Osteoblast (primary cell): ENCODE measurements around the gene MIA2. TPM values are rescaled to one million over a fixed set of nuclear protein-coding genes. Genes with fewer than 3 reads are reported as not detected.
"Not testable (repeated sequence)": the region's sequence is repeated elsewhere in the genome, so short reads cannot be mapped to it uniquely, and the experiment has no call there.

Source experiments
- DNase-seq: peaks from one replicate; pipeline ENCODE4 v3.0.0; 2011; ENCODE audit warnings: low spot score, mixed read lengths; ENCODE audit not compliant: insufficient read length; ENCODE audit errors: missing footprints
- H2AFZ ChIP-seq: 2 replicates; pipeline ENCODE4 v1.6.0; 2011; ENCODE audit warnings: mild to moderate bottlenecking, low read length
- H3K27ac ChIP-seq: 2 replicates; pipeline ENCODE4 v1.5.1; 2011; ENCODE audit warnings: mild to moderate bottlenecking, low read depth, low read length, moderate library complexity
- H3K27me3 ChIP-seq: 2 replicates; pipeline ENCODE4 v1.6.0; 2012; ENCODE audit warnings: mild to moderate bottlenecking, control low read depth, inconsistent platforms, low read length, moderate library complexity; ENCODE audit not compliant: insufficient read depth
- H3K36me3 ChIP-seq: 2 replicates; pipeline ENCODE4 v1.5.1; 2011; ENCODE audit warnings: mild to moderate bottlenecking, low read length, control low read depth, moderate library complexity; ENCODE audit not compliant: insufficient read depth
- H3K4me1 ChIP-seq: 2 replicates; pipeline ENCODE4 v1.5.1; 2011; ENCODE audit warnings: mild to moderate bottlenecking, low read length, control low read depth, moderate library complexity; ENCODE audit not compliant: insufficient read depth
- H3K4me2 ChIP-seq: 2 replicates; pipeline ENCODE4 v1.6.0; 2011; ENCODE audit warnings: mild to moderate bottlenecking, low read length; ENCODE audit not compliant: insufficient read depth
- H3K4me3 ChIP-seq: fragments of 200-600 bp; sonication (generic); 3 replicates; pipeline ENCODE4 v1.5.1; 2012; ENCODE audit warnings: mild to moderate bottlenecking, low read length, inconsistent platforms; ENCODE audit not compliant: insufficient read depth
- H3K79me2 ChIP-seq: 2 replicates; pipeline ENCODE4 v1.6.0; 2012; ENCODE audit warnings: mild to moderate bottlenecking, low read length, control low read depth, inconsistent platforms; ENCODE audit not compliant: insufficient read depth
- H3K9me3 ChIP-seq: 2 replicates; pipeline ENCODE4 v1.5.1; 2011; ENCODE audit warnings: low read depth, low read length, control low read depth
- H4K20me1 ChIP-seq: 2 replicates; pipeline ENCODE4 v1.6.0; 2012; ENCODE audit warnings: mild to moderate bottlenecking, low read length, control low read depth; ENCODE audit not compliant: insufficient read depth
- total RNA-seq: library from RNA; depleted of rRNA; stranded (reverse); fragments of >200 nt; gene quantifications from 2 replicates; pipeline ENCODE4 v1.2.3, GENCODE V29; 2012
- TF ChIP-seq, protein P1 (sequence below): IDR thresholded peaks from 2 replicates; pipeline ENCODE4 v1.5.1; 2011; ENCODE audit warnings: mild to moderate bottlenecking, low read depth, low read length, moderate library complexity; ENCODE audit errors: extremely low read depth

The MIA2 gene
- total RNA-seq, 1 donor: 25.0 TPM

- Histone ChIP-seq H2AFZ (no peak overlapping the region), H3K9me3 (no peaks in the 10 kb centered on the region), H3K4me1 (no peaks in the 10 kb centered on the region), H4K20me1 (peaks cover 5% of the 10 kb centered on the region), H3K36me3 (no peaks in the 10 kb centered on the region), H3K4me3 (no peak overlapping the region), H3K27ac (no peak overlapping the region), H3K27me3 (no peaks in the 10 kb centered on the region), H3K4me2 (no peak overlapping the region), H3K79me2 (no peaks in the 10 kb centered on the region)
- TF ChIP-seq, protein P1, sequence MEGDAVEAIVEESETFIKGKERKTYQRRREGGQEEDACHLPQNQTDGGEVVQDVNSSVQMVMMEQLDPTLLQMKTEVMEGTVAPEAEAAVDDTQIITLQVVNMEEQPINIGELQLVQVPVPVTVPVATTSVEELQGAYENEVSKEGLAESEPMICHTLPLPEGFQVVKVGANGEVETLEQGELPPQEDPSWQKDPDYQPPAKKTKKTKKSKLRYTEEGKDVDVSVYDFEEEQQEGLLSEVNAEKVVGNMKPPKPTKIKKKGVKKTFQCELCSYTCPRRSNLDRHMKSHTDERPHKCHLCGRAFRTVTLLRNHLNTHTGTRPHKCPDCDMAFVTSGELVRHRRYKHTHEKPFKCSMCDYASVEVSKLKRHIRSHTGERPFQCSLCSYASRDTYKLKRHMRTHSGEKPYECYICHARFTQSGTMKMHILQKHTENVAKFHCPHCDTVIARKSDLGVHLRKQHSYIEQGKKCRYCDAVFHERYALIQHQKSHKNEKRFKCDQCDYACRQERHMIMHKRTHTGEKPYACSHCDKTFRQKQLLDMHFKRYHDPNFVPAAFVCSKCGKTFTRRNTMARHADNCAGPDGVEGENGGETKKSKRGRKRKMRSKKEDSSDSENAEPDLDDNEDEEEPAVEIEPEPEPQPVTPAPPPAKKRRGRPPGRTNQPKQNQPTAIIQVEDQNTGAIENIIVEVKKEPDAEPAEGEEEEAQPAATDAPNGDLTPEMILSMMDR: no peak
- no peak for DNase-seq
Observed at GRCh38 chr14:39342768-39343167, 109.1 kb downstream of the MIA2 start.

- Histone ChIP-seq H3K27ac (no peak overlapping the region), H4K20me1 (peaks cover 5% of the 10 kb centered on the region), H3K79me2 (no peaks in the 10 kb centered on the region), H3K4me1 (no peaks in the 10 kb centered on the region), H3K36me3 (no peaks in the 10 kb centered on the region), H3K9me3 (no peaks in the 10 kb centered on the region), H3K27me3 (no peaks in the 10 kb centered on the region), H3K4me2 (no peak overlapping the region), H2AFZ (no peak overlapping the region), H3K4me3 (no peak overlapping the region)
- TF ChIP-seq, protein P1: no peak
- DNase-seq: no peak
Observed at GRCh38 chr14:39343614-39344013, 109.9 kb downstream of the MIA2 start.

DNA sequence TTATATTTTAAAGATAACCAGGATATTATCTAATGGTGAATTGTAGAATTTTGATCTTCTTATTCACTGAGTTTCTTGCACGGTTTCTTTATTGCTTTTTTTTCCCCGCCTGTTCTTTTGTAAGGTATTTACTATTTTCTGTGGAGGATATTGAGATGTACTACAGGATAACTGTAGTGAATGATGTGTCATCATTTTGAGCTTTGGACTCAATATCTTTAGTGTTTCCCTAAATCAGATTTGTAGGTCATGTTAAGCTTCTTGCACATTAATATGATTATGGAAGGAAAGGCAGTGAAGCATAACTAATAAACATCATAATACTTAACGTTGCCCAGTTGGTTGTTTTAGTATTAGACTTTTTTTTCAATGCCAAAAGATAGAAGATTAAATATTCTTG, 117.2 kb downstream of the MIA2 start:
- no peaks in the 10 kb centered on the region for H3K9me3 ChIP-seq
- no peaks in the 10 kb centered on the region for H3K36me3 ChIP-seq
- no peak overlapping the region for H3K4me2 ChIP-seq
- H2AFZ ChIP-seq: no peak overlapping the region
- TF ChIP-seq, protein P1: no peak
- no peak overlapping the region for H3K4me3 ChIP-seq
- no peaks in the 10 kb centered on the region for H3K79me2 ChIP-seq
- no peaks in the 10 kb centered on the region for H3K27me3 ChIP-seq
- H3K27ac ChIP-seq: no peak overlapping the region
- H3K4me1 ChIP-seq: no peaks in the 10 kb centered on the region
- DNase-seq: no peak
- H4K20me1 ChIP-seq: no peaks in the 10 kb centered on the region

GRCh38 chr14:39351708-39352107, 118.0 kb downstream of the MIA2 start:
- DNase-seq: no peak
- H3K27me3 ChIP-seq: no peaks in the 10 kb centered on the region
- no peaks in the 10 kb centered on the region for H3K4me1 ChIP-seq
- H3K36me3 ChIP-seq: no peaks in the 10 kb centered on the region
- no peaks in the 10 kb centered on the region for H3K9me3 ChIP-seq
- no peak overlapping the region for H3K27ac ChIP-seq
- H4K20me1 ChIP-seq: no peaks in the 10 kb centered on the region
- H2AFZ ChIP-seq: no peak overlapping the region
- H3K4me2 ChIP-seq: no peak overlapping the region
- TF ChIP-seq, protein P1: no peak
- no peak overlapping the region for H3K4me3 ChIP-seq
- no peaks in the 10 kb centered on the region for H3K79me2 ChIP-seq

DNA sequence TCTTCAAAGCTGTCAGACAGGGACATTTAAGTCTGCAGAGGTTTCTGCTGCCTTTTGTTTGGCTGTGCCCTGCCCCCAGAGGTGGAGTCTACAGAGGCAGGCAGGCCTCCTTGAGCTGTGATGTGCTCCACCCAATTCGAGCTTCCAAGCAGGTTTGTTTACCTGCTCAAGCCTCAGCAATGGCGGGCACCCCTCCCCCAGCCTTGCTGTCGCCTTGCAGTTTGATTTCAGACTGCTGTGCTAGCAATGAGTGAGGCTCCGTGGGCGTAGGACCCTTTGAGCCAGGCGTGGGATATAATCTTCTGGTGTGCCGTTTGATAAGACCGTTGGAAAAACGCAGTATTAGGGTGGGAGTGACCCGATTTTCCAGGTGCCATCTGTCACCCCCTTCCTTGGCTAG, 125.4 kb downstream of the MIA2 start:
- H2AFZ ChIP-seq, DNase-seq, H3K36me3 ChIP-seq, H3K9me3 ChIP-seq, H3K4me1 ChIP-seq, H3K4me3 ChIP-seq, H3K27ac ChIP-seq, H4K20me1 ChIP-seq, H3K79me2 ChIP-seq, H3K27me3 ChIP-seq, H3K4me2 ChIP-seq: not testable (repeated sequence)
